GM23248 (cell line): ENCODE measurements around the gene MAP3K10. TPM values are rescaled to one million over a fixed set of nuclear protein-coding genes. Genes with fewer than 3 reads are reported as not detected.

Experiments used
- DNase-seq: peaks from one replicate; pipeline ENCODE4 v3.0.0-alpha.2; 2015
- H2AFZ ChIP-seq: fragments of 200-600 bp; sonication (generic); 2 replicates; pipeline ENCODE4 v1.6.1; 2016; ENCODE audit warnings: antibody characterized with exemption
- H3F3A ChIP-seq: fragments of 200-600 bp; sonication (generic); 2 replicates; pipeline ENCODE4 v1.6.1; 2016; ENCODE audit warnings: mild to moderate bottlenecking, antibody characterized with exemption, mixed run types; ENCODE audit not compliant: insufficient read depth
- H3K27ac ChIP-seq: fragments of 200-600 bp; sonication (generic); 2 replicates; pipeline ENCODE4 v1.5.1; 2016; ENCODE audit warnings: mild to moderate bottlenecking
- H3K27me3 ChIP-seq: fragments of 200-600 bp; sonication (generic); replicated peaks from 2 replicates; pipeline ENCODE4 v1.6.1; 2016; ENCODE audit warnings: mild to moderate bottlenecking; ENCODE audit not compliant: insufficient read depth
- H3K36me3 ChIP-seq: fragments of 200-600 bp; sonication (generic); 2 replicates; pipeline ENCODE4 v1.6.1; 2016; ENCODE audit warnings: low read depth, mild to moderate bottlenecking
- H3K4me1 ChIP-seq: fragments of 200-600 bp; sonication (generic); 2 replicates; pipeline ENCODE4 v1.6.1; 2016; ENCODE audit warnings: mild to moderate bottlenecking; ENCODE audit not compliant: insufficient read depth
- H3K4me2 ChIP-seq: fragments of 200-600 bp; sonication (generic); one replicate; pipeline ENCODE4 v1.6.1; 2016; ENCODE audit warnings: mild to moderate bottlenecking; ENCODE audit not compliant: unreplicated experiment
- H3K4me3 ChIP-seq: fragments of 200-600 bp; sonication (generic); 2 replicates; pipeline ENCODE4 v1.5.1; 2016; ENCODE audit warnings: mild to moderate bottlenecking
- H3K79me2 ChIP-seq: fragments of 200-600 bp; sonication (generic); 2 replicates; pipeline ENCODE4 v1.6.1; 2016; ENCODE audit warnings: mild to moderate bottlenecking; ENCODE audit not compliant: insufficient read depth
- H3K9ac ChIP-seq: fragments of 200-600 bp; sonication (generic); 2 replicates; pipeline ENCODE4 v1.6.1; 2016; ENCODE audit warnings: mild to moderate bottlenecking
- H3K9me2 ChIP-seq: fragments of 200-600 bp; sonication (generic); 2 replicates; pipeline ENCODE4 v1.6.1; 2016; ENCODE audit warnings: mixed run types, mild to moderate bottlenecking, moderate library complexity; ENCODE audit not compliant: insufficient read depth
- H3K9me3 ChIP-seq: fragments of 200-600 bp; sonication (generic); one replicate; pipeline ENCODE4 v1.6.1; 2017; ENCODE audit warnings: low read depth
- H4K20me1 ChIP-seq: fragments of 200-600 bp; sonication (generic); 2 replicates; pipeline ENCODE4 v1.6.0; 2016; ENCODE audit not compliant: insufficient read depth
- EZH2 ChIP-seq: fragments of 200-600 bp; sonication (generic); IDR thresholded peaks from 2 replicates; pipeline ENCODE4 v1.6.1; 2018; ENCODE audit warnings: antibody characterized with exemption, mild to moderate bottlenecking; ENCODE audit not compliant: insufficient read depth, poor library complexity, severe bottlenecking
- EZH2phosphoT487 ChIP-seq: fragments of 200-600 bp; sonication (generic); IDR thresholded peaks from 2 replicates; pipeline ENCODE4 v1.6.1; 2018; ENCODE audit warnings: antibody characterized with exemption, moderate library complexity, mild to moderate bottlenecking, low read depth; ENCODE audit not compliant: insufficient read depth
- WGBS, 2 experiments: methylation state at CpG; one replicate each; pipeline ENCODE4 v1.1.6; 2015 to 2017; ENCODE audit warnings: low lambda C conversion rate in 2 of 2, low coverage in 1 of 2; ENCODE audit errors: missing lambda C conversion rate in 2 of 2; 5-methylcytosine and 5-hydroxymethylcytosine counted together
- in situ Hi-C: fragments of 300-500 bp; cut with MboI; formaldehyde crosslinking; loops from 2 replicates; pipeline ENCODE4 v1.15.0; 2020
- polyA plus RNA-seq: library from polyadenylated mRNA; unstranded; fragments of >200 nt; fragmentation: Nextera tagmentation; extraction: Ambion mirVana; gene quantifications from 2 replicates; pipeline ENCODE4 v1.2.1, GENCODE V29; 2016
- total RNA-seq: library from RNA; depleted of rRNA; stranded (reverse); fragments of >200 nt; shearing (Covaris generic); gene quantifications from 2 replicates; pipeline ENCODE4 v1.2.3, GENCODE V29; 2014; rRNA removed

The MAP3K10 gene
- total and polyA plus RNA-seq, 2 experiments from 2014 or later = 1.8 to 13.1 TPM

DNA sequence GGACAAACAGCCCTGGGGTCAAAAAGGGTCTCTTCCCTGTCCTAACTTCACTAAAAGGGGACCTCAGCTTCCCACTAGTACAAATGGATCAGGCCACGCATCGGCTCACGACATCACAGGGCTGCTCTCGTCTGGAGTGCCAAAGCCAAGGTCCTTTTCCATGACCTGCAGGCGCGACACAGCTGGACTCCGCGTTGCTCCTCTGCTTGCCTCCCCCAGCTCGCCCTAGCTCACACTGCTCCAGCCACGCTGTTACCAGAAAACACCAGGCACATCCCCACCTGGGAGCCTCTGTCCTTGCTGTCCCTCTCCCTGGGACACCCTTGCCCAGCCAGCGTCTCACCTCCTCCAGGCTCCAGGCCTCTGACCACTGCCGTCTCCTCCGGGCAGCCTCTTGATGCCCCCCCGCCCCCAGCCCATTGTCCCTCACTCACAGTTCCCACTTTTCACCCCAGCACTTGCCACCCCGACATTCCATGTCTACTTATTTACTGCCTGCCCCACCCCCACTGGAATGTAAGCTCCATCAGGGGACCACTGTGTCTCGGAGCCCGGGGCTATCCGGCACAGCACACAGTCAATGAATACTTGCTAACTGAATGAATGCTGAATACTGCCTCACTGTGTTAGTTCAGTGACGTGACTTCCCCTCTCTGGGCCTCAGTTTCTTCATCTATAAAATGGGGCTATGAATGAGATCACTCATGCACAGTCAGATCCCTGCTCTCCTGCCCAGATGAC is 73.3 kb downstream of the MAP3K10 start:
- Histone ChIP-seq H3K9ac (no peak overlapping the region), H3K27me3 (no peaks in the 10 kb centered on the region), H3K9me3 (no peaks in the 10 kb centered on the region), H4K20me1 (no peaks in the 10 kb centered on the region), H3K9me2 (no peaks in the 10 kb centered on the region), H2AFZ (no peak overlapping the region), H3K4me2 (no peak overlapping the region), H3F3A (peaks cover 8% of the 10 kb centered on the region; the same call in 1 of the 2 replicates), H3K4me1 (no peaks in the 10 kb centered on the region), H3K36me3 (no peaks in the 10 kb centered on the region; the same call in 1 of the 2 replicates), H3K27ac (no peak overlapping the region), H3K79me2 (peaks cover 97% of the 10 kb centered on the region), H3K4me3 (no peak overlapping the region)
- TF ChIP-seq EZH2 (no peak), EZH2phosphoT487 (no peak)
- no peak for DNase-seq
- in situ Hi-C loops = no loop called here
- WGBS, 2 experiments = 89 to 92% methylated on average over 15 to 19 of the region's 19 CpGs

Other genes with a start within 250 kb of the MAP3K10 start
- 94.8 and 137 TPM in 2 replicates for gene PSMC4, start 220.3 kb upstream of the MAP3K10 start, total RNA-seq
- 112 and 113 TPM in 2 replicates for gene PSMC4, start 220.3 kb upstream of the MAP3K10 start, polyA plus RNA-seq
- 1.4 and 6.1 TPM in 2 replicates for gene ZNF546, start 194.4 kb upstream of the MAP3K10 start, total RNA-seq
- gene ZNF546, start 194.4 kb upstream of the MAP3K10 start, polyA plus RNA-seq = 1.2 and 2.1 TPM in 2 replicates
- gene ZNF780B, start 135.2 kb upstream of the MAP3K10 start, total RNA-seq = 5.1 and 12.0 TPM in 2 replicates
- gene ZNF780B, start 135.2 kb upstream of the MAP3K10 start, polyA plus RNA-seq = 2.9 and 3.3 TPM in 2 replicates
- gene ZNF780A, start 100.5 kb upstream of the MAP3K10 start, total RNA-seq = 6.1 and 7.2 TPM in 2 replicates
- gene ZNF780A, start 100.5 kb upstream of the MAP3K10 start, polyA plus RNA-seq = 3.6 and 3.9 TPM in 2 replicates
- gene TTC9B, start 27.0 kb downstream of the MAP3K10 start, total RNA-seq = not detected in 2 replicates
- 0.15 TPM in 1 of 2 replicates, not detected in the other for gene TTC9B, start 27.0 kb downstream of the MAP3K10 start, polyA plus RNA-seq
- not detected in 2 replicates for gene CCNP, start 35.3 kb downstream of the MAP3K10 start, total RNA-seq
- gene CCNP, start 35.3 kb downstream of the MAP3K10 start, polyA plus RNA-seq = 0.19 and 0.23 TPM in 2 replicates
- gene AKT2, start 93.9 kb downstream of the MAP3K10 start, total RNA-seq = 123 and 145 TPM in 2 replicates
- gene AKT2, start 93.9 kb downstream of the MAP3K10 start, polyA plus RNA-seq = 41.5 and 42.5 TPM in 2 replicates
- 6.2 and 13.2 TPM in 2 replicates for gene C19orf47, start 157.0 kb downstream of the MAP3K10 start, total RNA-seq
- gene C19orf47, start 157.0 kb downstream of the MAP3K10 start, polyA plus RNA-seq = 10.9 and 11.2 TPM in 2 replicates
- 483 and 536 TPM in 2 replicates for gene PLD3, start 157.3 kb downstream of the MAP3K10 start, total RNA-seq
- 361 and 373 TPM in 2 replicates for gene PLD3, start 157.3 kb downstream of the MAP3K10 start, polyA plus RNA-seq
- 0.43 TPM in 1 of 2 replicates, not detected in the other for gene HIPK4, start 198.8 kb downstream of the MAP3K10 start, total RNA-seq
- 0.08 and 0.19 TPM in 2 replicates for gene HIPK4, start 198.8 kb downstream of the MAP3K10 start, polyA plus RNA-seq
- gene PRX, start 222.0 kb downstream of the MAP3K10 start, total RNA-seq = 3.8 and 4.0 TPM in 2 replicates
- gene PRX, start 222.0 kb downstream of the MAP3K10 start, polyA plus RNA-seq = 0.52 and 0.54 TPM in 2 replicates
- 31.7 and 40.2 TPM in 2 replicates for gene SERTAD1, start 234.6 kb downstream of the MAP3K10 start, total RNA-seq
- gene SERTAD1, start 234.6 kb downstream of the MAP3K10 start, polyA plus RNA-seq = 34.5 and 36.2 TPM in 2 replicates